GM18499 (cell line): ENCODE data around the gene PHTF1.
A peak's percentile ranks its signal among the peaks of the same experiment; 100 is the strongest.
"Not testable (repeated sequence)": the region's sequence is repeated elsewhere in the genome, so short reads cannot be mapped to it uniquely, and the experiment has no call there.

Experiments used
- ATAC-seq: cut with Tn5 transposase; IDR thresholded peaks from one replicate; pipeline ENCODE4 v1.9.1; 2021; ENCODE audit warnings: moderate number of reproducible peaks; ENCODE audit not compliant: insufficient read depth, unreplicated experiment

Gene PHTF1

GRCh38 chr1:113780374-113781146 is 21.3 kb upstream of the PHTF1 start:
- no peak for ATAC-seq

DNA sequence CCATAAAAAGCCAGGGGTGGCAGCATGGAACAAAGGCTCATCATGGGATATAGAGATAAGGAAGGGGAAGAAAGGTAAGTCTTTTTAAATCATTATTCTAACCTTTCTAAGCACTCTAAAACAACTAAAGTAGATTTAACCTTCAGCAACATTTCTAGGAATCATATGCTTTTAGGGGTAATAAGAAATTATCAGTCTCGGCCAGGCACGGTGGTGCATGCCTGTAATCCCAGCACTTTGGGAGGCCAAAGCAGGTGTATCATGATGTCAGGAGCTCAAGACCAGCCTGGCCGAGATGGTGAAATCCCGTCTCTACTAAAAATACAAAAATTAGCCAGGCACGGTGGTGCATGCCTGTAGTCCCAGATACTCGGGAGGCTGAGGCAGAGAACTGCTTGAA is 20.3 kb upstream of the PHTF1 start:
- no peak for ATAC-seq

GRCh38 chr1:113777561-113777960 is 18.3 kb upstream of the PHTF1 start:
- ATAC-seq = no peak

- no peak for ATAC-seq
Measured at GRCh38 chr1:113770031-113770430, 10.7 kb upstream of the PHTF1 start.

- ATAC-seq = no peak
Measured at GRCh38 chr1:113769601-113769970, 10.3 kb upstream of the PHTF1 start.

DNA sequence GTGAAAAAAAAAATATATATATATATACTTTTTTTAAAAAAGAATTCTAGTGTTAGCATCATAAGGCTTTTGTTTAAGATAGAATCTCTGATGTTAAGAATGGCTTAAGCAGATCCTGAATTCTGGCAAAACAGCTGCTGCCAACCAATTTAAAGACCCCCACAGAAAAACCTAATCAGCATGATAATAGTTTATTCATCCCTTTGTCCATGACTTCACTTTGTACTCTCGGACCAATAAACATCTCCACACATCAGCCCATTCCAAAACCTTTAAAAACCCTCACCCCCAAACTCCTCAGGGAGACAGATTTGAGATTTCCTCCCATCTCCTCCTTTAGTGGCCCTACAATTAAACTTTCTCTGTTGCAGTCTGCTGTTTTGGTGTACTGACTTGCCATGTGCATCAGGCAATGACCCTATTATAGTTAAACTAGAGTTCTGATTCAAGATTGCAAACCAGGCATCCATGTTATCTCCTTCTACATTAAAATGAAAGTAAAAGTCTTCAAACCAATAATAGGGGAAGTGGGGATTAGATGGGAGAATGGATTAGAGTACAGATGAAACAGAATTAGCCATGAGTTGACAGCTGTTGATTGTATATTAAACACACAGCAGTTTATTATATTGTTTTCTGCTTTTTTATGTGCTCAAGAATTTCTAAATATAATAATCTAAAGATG is 9.8 kb upstream of the PHTF1 start:
- no peak for ATAC-seq

- ATAC-seq = no peak
Measured at GRCh38 chr1:113765306-113766230, 6.3 kb upstream of the PHTF1 start.

GRCh38 chr1:113763661-113764060 is 4.4 kb upstream of the PHTF1 start:
- no peak for ATAC-seq

DNA sequence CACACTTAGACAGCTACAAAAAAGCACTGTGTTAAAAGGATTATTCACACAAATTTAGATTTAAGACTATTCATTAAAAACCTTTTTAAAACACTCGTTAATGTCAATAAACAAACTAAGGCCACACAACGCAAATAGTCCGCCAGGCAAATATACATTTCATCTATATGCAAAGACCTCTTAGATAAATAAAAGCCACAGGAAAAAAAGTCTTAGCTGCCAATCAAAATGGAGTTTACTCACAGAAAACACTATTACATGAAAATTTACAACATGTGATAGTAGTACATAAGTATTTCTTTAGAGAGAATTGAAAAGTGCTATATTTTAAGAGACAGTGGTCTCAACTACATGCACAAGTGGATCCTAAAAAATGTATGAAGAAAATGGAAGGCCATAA is 2.7 kb upstream of the PHTF1 start:
- ATAC-seq = no peak

DNA sequence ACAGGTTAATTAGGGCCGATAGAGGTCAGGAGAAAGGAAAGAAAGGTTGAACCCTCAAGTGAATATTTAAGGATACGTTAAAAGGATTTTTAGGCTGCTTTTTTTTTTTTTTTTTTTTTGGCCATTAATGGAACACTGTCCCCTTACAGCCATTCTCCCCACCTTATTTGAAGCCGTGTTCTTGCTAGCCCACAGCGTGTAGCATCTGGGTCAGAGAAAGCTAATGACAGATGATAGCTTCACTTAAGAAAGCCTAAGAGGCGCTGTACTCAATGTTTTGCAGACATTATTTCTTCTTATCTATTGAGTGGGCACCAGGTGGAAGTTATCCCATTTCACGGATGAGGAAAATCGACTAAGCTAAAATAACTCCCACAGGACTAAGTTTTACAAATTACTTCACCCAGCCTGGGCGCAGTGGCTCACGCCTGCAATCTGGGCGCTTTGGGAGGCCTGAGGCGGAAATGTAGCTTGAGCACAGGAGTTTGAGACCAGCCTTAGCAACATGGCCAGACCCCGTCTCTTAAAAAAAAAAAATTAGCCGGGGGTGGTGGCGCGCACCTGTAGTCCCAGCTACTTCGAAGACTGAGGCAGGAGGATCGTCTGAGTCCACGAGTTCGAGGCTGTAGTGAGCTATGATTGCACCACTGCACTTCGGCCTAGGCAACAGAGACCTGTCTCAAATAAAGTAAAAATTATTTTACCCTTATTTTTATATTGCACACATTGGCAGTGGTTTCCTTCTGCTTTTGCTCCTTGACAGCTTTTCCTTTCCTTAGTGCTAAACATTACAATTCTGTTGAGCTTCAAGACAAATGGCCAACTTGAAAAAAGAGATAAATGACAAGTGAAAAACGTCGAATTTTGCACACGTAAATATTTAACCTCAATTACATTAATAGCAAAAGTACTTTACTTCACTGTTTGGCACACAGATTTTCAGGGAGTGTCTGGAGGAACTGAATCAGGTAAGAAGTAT is 1.1 kb upstream of the PHTF1 start:
- ATAC-seq = no peak

- peak; percentile 46 for ATAC-seq
Measured at GRCh38 chr1:113758631-113759332, 504 bp downstream of the PHTF1 start.

- ATAC-seq = no peak
Measured at GRCh38 chr1:113756461-113756860, 2.8 kb downstream of the PHTF1 start.

GRCh38 chr1:113753333-113753732 is 6.0 kb downstream of the PHTF1 start:
- not testable (repeated sequence) for ATAC-seq

GRCh38 chr1:113751516-113751915 is 7.8 kb downstream of the PHTF1 start:
- no peak for ATAC-seq

DNA sequence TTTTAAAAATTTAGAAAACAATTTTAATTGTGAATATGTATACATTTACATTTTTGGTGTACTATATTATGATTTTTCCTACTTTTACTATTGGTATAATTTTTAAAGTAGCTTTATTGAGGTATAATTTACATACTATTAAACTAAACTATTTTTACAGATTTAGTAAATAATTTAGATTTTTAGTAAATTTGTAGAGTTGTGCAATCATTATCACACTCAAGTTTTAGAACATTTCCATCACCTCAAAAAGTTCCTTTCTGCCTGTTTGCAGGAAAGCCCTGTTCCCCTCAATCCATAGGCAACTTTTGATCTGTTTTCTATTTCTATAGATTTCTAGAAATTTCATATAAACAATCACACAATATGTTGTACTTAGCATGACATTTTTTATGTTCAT is 8.2 kb downstream of the PHTF1 start:
- no peak for ATAC-seq

- ATAC-seq = no peak
Measured at GRCh38 chr1:113749402-113749801, 9.9 kb downstream of the PHTF1 start.

- ATAC-seq = no peak
Measured at GRCh38 chr1:113747376-113747775, 11.9 kb downstream of the PHTF1 start.

GRCh38 chr1:113745425-113745824 is 13.9 kb downstream of the PHTF1 start:
- no peak for ATAC-seq

GRCh38 chr1:113744114-113744513 is 15.2 kb downstream of the PHTF1 start:
- ATAC-seq = no peak
